HEK293 (cell line): ENCODE data around the gene CCHCR1.

ENCODE experiments used
- CTCF ChIA-PET: fragments of 350-600 bp; formaldehyde crosslinking; extraction: SDS; loops from one replicate; lab custom pipeline; 2021; ENCODE audit warnings: antibody characterized with exemption; lab: Yijun Ruan, JAX
- POLR2A ChIA-PET: fragments of 300-600 bp; formaldehyde crosslinking; extraction: SDS; loops from one replicate; lab custom pipeline; 2020; ENCODE audit warnings: antibody characterized with exemption, inconsistent platforms; lab: Yijun Ruan, JAX
- H3K27ac ChIP-seq: fragments of 200-500 bp; sonication (Bioruptor generic); 2 replicates; pipeline ENCODE4 v1.5.1; 2014; ENCODE audit warnings: low read depth, low read length, control low read depth, inconsistent platforms; ENCODE audit errors: extremely low read depth
- H3K36me3 ChIP-seq, 2 experiments: fragments of 200-500 bp in 1 of 2; sonication (Bioruptor generic) in 1 of 2; 1 replicate in 1 of 2; 2 replicates in 1 of 2; pipeline ENCODE4 v1.5.1; 2014 to 2017; ENCODE audit warnings: inconsistent platforms in 2 of 2, low read length in 2 of 2; ENCODE audit not compliant: control insufficient read depth in 2 of 2, insufficient read depth in 1 of 2
- H3K4me1 ChIP-seq: fragments of 200-500 bp; sonication (Bioruptor generic); 2 replicates; pipeline ENCODE4 v1.5.1; 2014; ENCODE audit warnings: mild to moderate bottlenecking, low read length, inconsistent platforms; ENCODE audit not compliant: control insufficient read depth, insufficient read depth
- H3K4me3 ChIP-seq: 2 replicates; pipeline ENCODE4 v1.5.1; 2011; ENCODE audit warnings: low read depth, mild to moderate bottlenecking, control low read depth, low read length, moderate library complexity
- H3K9me3 ChIP-seq: fragments of 200-500 bp; sonication (Bioruptor generic); 2 replicates; pipeline ENCODE4 v1.5.1; 2014; ENCODE audit warnings: low read depth, low read length, inconsistent platforms; ENCODE audit not compliant: control insufficient read depth, insufficient read depth
- MYNN ChIP-seq: fragments of 450-650 bp; formaldehyde crosslinking; IDR thresholded peaks from 2 replicates; pipeline ENCODE4 v1.5.1; 2016; ENCODE audit warnings: missing biosample characterization, missing genetic modification characterization, borderline replicate concordance
- PRDM1 ChIP-seq: fragments of 450-650 bp; formaldehyde crosslinking; IDR thresholded peaks from 2 replicates; pipeline ENCODE4; 2016; ENCODE audit warnings: missing biosample characterization, missing genetic modification characterization
- RBAK ChIP-seq: fragments of 450-650 bp; formaldehyde crosslinking; IDR thresholded peaks from 2 replicates; pipeline ENCODE4 v1.5.1; 2016; ENCODE audit warnings: missing biosample characterization, missing genetic modification characterization
- TCF7L2 ChIP-seq: IDR thresholded peaks from 2 replicates; pipeline ENCODE4 v1.6.1; 2011; ENCODE audit warnings: low read depth, mild to moderate bottlenecking, inconsistent platforms, low read length, moderate library complexity, borderline replicate concordance
- YY1 ChIP-seq: fragments of 450-650 bp; formaldehyde crosslinking; IDR thresholded peaks from 2 replicates; pipeline ENCODE4 v1.5.1; 2018; ENCODE audit warnings: missing biosample characterization, missing genetic modification characterization
- ZBTB1 ChIP-seq: fragments of 450-650 bp; formaldehyde crosslinking; IDR thresholded peaks from 2 replicates; pipeline ENCODE4 v1.5.1; 2016; ENCODE audit warnings: missing biosample characterization, missing genetic modification characterization
- ZBTB48 ChIP-seq: fragments of 450-650 bp; formaldehyde crosslinking; IDR thresholded peaks from 2 replicates; pipeline ENCODE4 v1.5.1; 2016; ENCODE audit warnings: missing biosample characterization, missing genetic modification characterization
- ZBTB7A ChIP-seq: fragments of 450-650 bp; formaldehyde crosslinking; IDR thresholded peaks from 2 replicates; pipeline ENCODE4 v1.5.1; 2016; ENCODE audit warnings: low read depth, missing biosample characterization, missing genetic modification characterization
- ZNF214 ChIP-seq: fragments of 450-650 bp; formaldehyde crosslinking; IDR thresholded peaks from 2 replicates; pipeline ENCODE4 v1.5.1; 2017; ENCODE audit warnings: missing biosample characterization, mild to moderate bottlenecking, missing genetic modification characterization, borderline replicate concordance
- ZNF529 ChIP-seq: fragments of 450-650 bp; formaldehyde crosslinking; IDR thresholded peaks from 2 replicates; pipeline ENCODE4 v1.5.1; 2017; ENCODE audit warnings: missing genetic modification characterization, missing biosample characterization; ENCODE audit not compliant: insufficient replicate concordance
- ZNF571 ChIP-seq: fragments of 450-650 bp; formaldehyde crosslinking; IDR thresholded peaks from 2 replicates; pipeline ENCODE4 v1.5.0; 2017; ENCODE audit warnings: missing biosample characterization, missing genetic modification characterization
- ZNF626 ChIP-seq: fragments of 450-650 bp; sonication (Bioruptor Pico); formaldehyde crosslinking; IDR thresholded peaks from 2 replicates; pipeline ENCODE4 v1.5.1; 2018; ENCODE audit warnings: missing biosample characterization, missing genetic modification characterization, inconsistent platforms
- ZNF660 ChIP-seq: fragments of 450-650 bp; IDR thresholded peaks from 2 replicates; pipeline ENCODE4 v1.5.1; 2018; ENCODE audit warnings: missing biosample characterization, mild to moderate bottlenecking, missing genetic modification characterization
- ZNF777 ChIP-seq: fragments of 450-650 bp; formaldehyde crosslinking; IDR thresholded peaks from 2 replicates; pipeline ENCODE4 v1.5.1; 2017; ENCODE audit warnings: missing biosample characterization, missing genetic modification characterization, borderline replicate concordance
- ZNF791 ChIP-seq: fragments of 450-650 bp; formaldehyde crosslinking; IDR thresholded peaks from 2 replicates; pipeline ENCODE4 v1.5.1; 2016; ENCODE audit warnings: missing biosample characterization, missing genetic modification characterization
- ZSCAN30 ChIP-seq: fragments of 450-650 bp; IDR thresholded peaks from 2 replicates; pipeline ENCODE4 v1.5.1; 2018; ENCODE audit warnings: missing biosample characterization, mild to moderate bottlenecking, missing genetic modification characterization, moderate library complexity
- TF ChIP-seq, protein P1 (sequence below): fragments of 450-650 bp; formaldehyde crosslinking; IDR thresholded peaks from 2 replicates; pipeline ENCODE4 v1.5.1; 2017; ENCODE audit warnings: missing biosample characterization, missing genetic modification characterization
- TF ChIP-seq, protein P2 (sequence below): fragments of 450-650 bp; formaldehyde crosslinking; optimal IDR thresholded peaks from 2 replicates; pipeline ENCODE3; 2016; ENCODE audit warnings: missing biosample characterization, mild to moderate bottlenecking, missing genetic modification characterization
- TF ChIP-seq, protein P3 (sequence below): fragments of 450-650 bp; IDR thresholded peaks from 2 replicates; pipeline ENCODE4 v1.5.1; 2018; ENCODE audit warnings: missing biosample characterization, mild to moderate bottlenecking, missing genetic modification characterization
- TF ChIP-seq, protein P4 (sequence below): fragments of 450-650 bp; formaldehyde crosslinking; IDR thresholded peaks from 2 replicates; pipeline ENCODE4 v1.5.1; 2016; ENCODE audit warnings: missing biosample characterization, missing genetic modification characterization
- TF ChIP-seq, protein P5 (sequence below): fragments of 450-650 bp; formaldehyde crosslinking; IDR thresholded peaks from 2 replicates; pipeline ENCODE4 v1.5.1; 2017; ENCODE audit warnings: missing biosample characterization, missing genetic modification characterization

The CCHCR1 gene

DNA sequence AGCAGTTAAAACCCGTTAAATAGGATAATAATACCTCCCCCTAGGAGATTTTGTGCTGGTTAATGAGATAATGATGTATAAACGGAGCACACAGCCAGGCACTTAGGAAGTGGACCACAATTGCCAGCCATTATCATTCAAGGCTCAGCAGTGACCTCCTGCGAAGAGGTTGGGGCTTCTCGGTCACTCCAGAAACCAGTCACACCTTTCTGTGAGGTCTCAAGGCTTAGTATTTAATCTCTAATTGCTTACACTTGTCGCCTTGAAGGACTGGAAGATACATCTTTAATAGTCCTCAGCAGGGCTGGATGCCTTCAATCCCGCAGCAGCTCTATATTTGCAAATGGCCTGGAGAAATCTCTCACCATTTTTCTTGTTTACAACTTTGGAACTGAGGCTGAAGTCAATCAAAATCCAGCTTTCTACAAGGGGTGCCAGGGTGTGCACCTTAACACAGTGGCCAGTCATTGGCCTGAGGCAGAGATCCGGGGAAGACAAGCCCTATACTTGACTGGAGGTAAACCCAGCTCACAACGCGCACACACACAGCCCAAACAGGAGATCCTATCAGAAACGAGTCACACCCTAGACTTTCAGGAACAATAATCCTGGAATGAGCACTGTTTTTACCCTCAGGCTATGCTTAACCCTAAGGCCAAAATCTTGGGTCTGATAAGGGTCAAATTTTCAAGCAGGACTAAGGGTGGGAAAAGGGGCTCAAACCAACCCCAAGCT, 11.7 kb upstream of the CCHCR1 start:
- Histone ChIP-seq H3K4me1 (no peaks in the 10 kb centered on the region), H3K9me3 (no peaks in the 10 kb centered on the region), H3K4me3 (no peak overlapping the region), H3K36me3 (peaks cover 0 to 3% of the 10 kb centered on the region in 2 experiments; a peak in 2 of 3 replicates), H3K27ac (no peak overlapping the region)
- TF ChIP-seq, protein P1, sequence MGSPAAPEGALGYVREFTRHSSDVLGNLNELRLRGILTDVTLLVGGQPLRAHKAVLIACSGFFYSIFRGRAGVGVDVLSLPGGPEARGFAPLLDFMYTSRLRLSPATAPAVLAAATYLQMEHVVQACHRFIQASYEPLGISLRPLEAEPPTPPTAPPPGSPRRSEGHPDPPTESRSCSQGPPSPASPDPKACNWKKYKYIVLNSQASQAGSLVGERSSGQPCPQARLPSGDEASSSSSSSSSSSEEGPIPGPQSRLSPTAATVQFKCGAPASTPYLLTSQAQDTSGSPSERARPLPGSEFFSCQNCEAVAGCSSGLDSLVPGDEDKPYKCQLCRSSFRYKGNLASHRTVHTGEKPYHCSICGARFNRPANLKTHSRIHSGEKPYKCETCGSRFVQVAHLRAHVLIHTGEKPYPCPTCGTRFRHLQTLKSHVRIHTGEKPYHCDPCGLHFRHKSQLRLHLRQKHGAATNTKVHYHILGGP (tag by site-specific recombination), result peak; percentile 40; the same call in 1 of the 2 replicates
- no peak for TF ChIP-seq ZNF660
- POLR2A ChIA-PET, result no interaction called here
- CTCF ChIA-PET, result interaction anchor here (0.6 to 1.5 kb wide), 3 partner anchors 27 to 197 kb away, joined by 3 to 5 read pairs (median 3); no protein-coding TSS in a partner anchor

DNA sequence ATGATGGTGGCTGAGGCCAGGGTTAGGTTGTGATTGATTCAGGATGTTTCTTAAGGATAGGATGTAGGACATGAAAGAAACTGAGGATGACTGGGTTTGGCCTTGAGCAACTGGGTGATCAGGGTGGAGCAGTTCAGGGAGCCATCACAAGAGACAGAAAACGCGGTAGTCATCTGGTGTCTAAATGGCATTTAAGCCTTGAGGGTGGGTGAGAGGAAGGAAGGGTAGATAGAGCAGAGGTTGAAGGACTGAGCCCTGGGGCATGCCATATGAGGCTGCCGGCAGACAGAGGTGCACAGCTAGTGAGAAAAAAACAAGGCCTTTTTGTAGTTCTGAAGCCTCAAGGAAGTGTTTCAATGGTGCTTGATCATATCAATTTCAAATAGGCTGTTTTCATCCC, 11.0 kb upstream of the CCHCR1 start:
- ChIA-PET CTCF (interaction anchor here (0.6 to 1.5 kb wide), 3 partner anchors 28 to 198 kb away, joined by 3 to 5 read pairs (median 4); no protein-coding TSS in a partner anchor), POLR2A (interaction anchor here (0.7 kb wide), 1 partner anchor 218 kb away, joined by 4 read pairs; no protein-coding TSS in a partner anchor)
- H3K27ac ChIP-seq, result no peak overlapping the region
- H3K9me3 ChIP-seq, result no peaks in the 10 kb centered on the region
- peaks cover 0 to 7% of the 10 kb centered on the region in 2 experiments; a peak in 2 of 3 replicates for H3K36me3 ChIP-seq
- no peak overlapping the region for H3K4me3 ChIP-seq
- TF ChIP-seq, protein P2, sequence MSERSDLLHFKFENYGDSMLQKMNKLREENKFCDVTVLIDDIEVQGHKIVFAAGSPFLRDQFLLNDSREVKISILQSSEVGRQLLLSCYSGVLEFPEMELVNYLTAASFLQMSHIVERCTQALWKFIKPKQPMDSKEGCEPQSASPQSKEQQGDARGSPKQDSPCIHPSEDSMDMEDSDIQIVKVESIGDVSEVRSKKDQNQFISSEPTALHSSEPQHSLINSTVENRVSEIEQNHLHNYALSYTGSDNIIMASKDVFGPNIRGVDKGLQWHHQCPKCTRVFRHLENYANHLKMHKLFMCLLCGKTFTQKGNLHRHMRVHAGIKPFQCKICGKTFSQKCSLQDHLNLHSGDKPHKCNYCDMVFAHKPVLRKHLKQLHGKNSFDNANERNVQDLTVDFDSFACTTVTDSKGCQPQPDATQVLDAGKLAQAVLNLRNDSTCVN, result no peak
- TF ChIP-seq ZNF214 (tag by site-specific recombination) (no peak), ZNF529 (no peak)
- TF ChIP-seq, protein P3, sequence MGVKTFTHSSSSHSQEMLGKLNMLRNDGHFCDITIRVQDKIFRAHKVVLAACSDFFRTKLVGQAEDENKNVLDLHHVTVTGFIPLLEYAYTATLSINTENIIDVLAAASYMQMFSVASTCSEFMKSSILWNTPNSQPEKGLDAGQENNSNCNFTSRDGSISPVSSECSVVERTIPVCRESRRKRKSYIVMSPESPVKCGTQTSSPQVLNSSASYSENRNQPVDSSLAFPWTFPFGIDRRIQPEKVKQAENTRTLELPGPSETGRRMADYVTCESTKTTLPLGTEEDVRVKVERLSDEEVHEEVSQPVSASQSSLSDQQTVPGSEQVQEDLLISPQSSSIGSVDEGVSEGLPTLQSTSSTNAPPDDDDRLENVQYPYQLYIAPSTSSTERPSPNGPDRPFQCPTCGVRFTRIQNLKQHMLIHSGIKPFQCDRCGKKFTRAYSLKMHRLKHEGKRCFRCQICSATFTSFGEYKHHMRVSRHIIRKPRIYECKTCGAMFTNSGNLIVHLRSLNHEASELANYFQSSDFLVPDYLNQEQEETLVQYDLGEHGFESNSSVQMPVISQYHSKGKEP (tag by site-specific recombination), result no peak
- TF ChIP-seq, protein P4, sequence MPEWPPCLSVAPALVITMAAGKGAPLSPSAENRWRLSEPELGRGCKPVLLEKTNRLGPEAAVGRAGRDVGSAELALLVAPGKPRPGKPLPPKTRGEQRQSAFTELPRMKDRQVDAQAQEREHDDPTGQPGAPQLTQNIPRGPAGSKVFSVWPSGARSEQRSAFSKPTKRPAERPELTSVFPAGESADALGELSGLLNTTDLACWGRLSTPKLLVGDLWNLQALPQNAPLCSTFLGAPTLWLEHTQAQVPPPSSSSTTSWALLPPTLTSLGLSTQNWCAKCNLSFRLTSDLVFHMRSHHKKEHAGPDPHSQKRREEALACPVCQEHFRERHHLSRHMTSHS (tag by site-specific recombination), result no peak
- H3K4me1 ChIP-seq, result no peaks in the 10 kb centered on the region

DNA sequence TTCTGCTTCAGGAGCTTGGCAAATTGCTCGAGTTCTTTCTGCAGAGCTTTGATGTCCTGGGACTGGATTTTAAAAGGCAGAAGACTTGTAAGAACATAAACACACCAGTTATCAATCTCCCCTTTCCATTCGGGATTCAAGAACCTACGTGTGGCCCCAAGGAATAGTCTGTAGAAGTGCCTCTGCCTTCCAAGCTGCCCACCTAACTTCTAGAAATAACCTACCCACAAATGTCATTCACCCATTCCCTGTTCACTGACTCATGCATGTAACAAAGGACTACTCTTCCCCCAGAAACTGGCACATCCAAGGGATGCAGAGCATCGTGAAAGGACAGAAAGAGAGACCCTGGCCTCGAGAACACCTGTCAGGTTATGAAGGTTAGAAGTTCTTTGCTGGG, 8.4 kb upstream of the CCHCR1 start:
- TF ChIP-seq ZNF777 (no peak), MYNN (tag by site-specific recombination) (no peak), ZNF791 (tag by site-specific recombination) (no peak), YY1 (no peak), TCF7L2 (no peak), ZBTB48 (tag by site-specific recombination) (no peak), ZBTB7A (tag by site-specific recombination) (no peak), ZSCAN30 (tag by site-specific recombination) (no peak), ZBTB1 (tag by site-specific recombination) (no peak), PRDM1 (tag by site-specific recombination) (no peak), ZNF571 (tag by site-specific recombination) (no peak), RBAK (tag by site-specific recombination) (no peak), ZNF626 (no peak), ZNF660 (no peak)
- TF ChIP-seq, protein P4 (tag by site-specific recombination), result no peak
- TF ChIP-seq, protein P5, sequence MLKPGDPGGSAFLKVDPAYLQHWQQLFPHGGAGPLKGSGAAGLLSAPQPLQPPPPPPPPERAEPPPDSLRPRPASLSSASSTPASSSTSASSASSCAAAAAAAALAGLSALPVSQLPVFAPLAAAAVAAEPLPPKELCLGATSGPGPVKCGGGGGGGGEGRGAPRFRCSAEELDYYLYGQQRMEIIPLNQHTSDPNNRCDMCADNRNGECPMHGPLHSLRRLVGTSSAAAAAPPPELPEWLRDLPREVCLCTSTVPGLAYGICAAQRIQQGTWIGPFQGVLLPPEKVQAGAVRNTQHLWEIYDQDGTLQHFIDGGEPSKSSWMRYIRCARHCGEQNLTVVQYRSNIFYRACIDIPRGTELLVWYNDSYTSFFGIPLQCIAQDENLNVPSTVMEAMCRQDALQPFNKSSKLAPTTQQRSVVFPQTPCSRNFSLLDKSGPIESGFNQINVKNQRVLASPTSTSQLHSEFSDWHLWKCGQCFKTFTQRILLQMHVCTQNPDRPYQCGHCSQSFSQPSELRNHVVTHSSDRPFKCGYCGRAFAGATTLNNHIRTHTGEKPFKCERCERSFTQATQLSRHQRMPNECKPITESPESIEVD, result no peak
- TF ChIP-seq, all 188 proteins: peak for 0
- Histone ChIP-seq H3K4me3 (no peak overlapping the region), H3K9me3 (no peaks in the 10 kb centered on the region), H3K27ac (no peak overlapping the region), H3K36me3 (peaks cover 4 to 33% of the 10 kb centered on the region in 2 experiments), H3K4me1 (no peaks in the 10 kb centered on the region)
- POLR2A ChIA-PET, result interaction anchor here (1.3 to 1.5 kb wide), 2 partner anchors 11 to 17 kb away, joined by 4 read pairs; no protein-coding TSS in a partner anchor
- CTCF ChIA-PET, result interaction anchor here (0.5 to 1.3 kb wide), 5 partner anchors 10 to 625 kb away, joined by 3 to 5 read pairs (median 4); no protein-coding TSS in a partner anchor
